Spleen (tissue), 13 donors: Measurements from ENCODE around the gene OR5M10. TPM values are rescaled to one million over a fixed set of nuclear protein-coding genes. Genes with fewer than 3 reads are reported as not detected.
"Not testable (repeated sequence)": the region's sequence is repeated elsewhere in the genome, so short reads cannot be mapped to it uniquely, and the experiment has no call there.

Experiments
- DNase-seq: peaks from one replicate; pipeline ENCODE4 v3.0.0-alpha.2; 2020
- H3K27ac ChIP-seq, 8 donors: fragments of 200-600 bp; sonication (generic) in 7 of 8; 1 replicate in 4 of 8; 2 replicates in 4 of 8; pipeline versions ENCODE4 v1.5.0 to v1.8.0; 2016 to 2021; ENCODE audit warnings: inconsistent platforms in 4 of 8, mild to moderate bottlenecking in 4 of 8, moderate library complexity in 1 of 8
- H3K27me3 ChIP-seq, 7 donors: fragments of 200-600 bp; sonication (generic) in 6 of 7; replicated peaks in 1 of 7; 1 replicate in 4 of 7; 2 replicates in 3 of 7; pipeline versions ENCODE4 v1.5.0 to v1.8.0; 2016 to 2021; ENCODE audit warnings: inconsistent platforms in 3 of 7, mild to moderate bottlenecking in 1 of 7
- H3K36me3 ChIP-seq, 6 donors: fragments of 200-600 bp; sonication (generic) in 5 of 6; 1 replicate in 4 of 6; 2 replicates in 2 of 6; pipeline versions ENCODE4 v1.5.0 to v1.8.0; 2016 to 2021; ENCODE audit warnings: inconsistent platforms in 2 of 6
- H3K4me1 ChIP-seq, 6 donors: fragments of 200-600 bp; sonication (generic) in 5 of 6; 1 replicate in 3 of 6; 2 replicates in 3 of 6; pipeline versions ENCODE4 v1.5.0 to v1.8.0; 2016 to 2021; ENCODE audit warnings: inconsistent platforms in 3 of 6
- H3K4me3 ChIP-seq, 8 donors: fragments of 200-600 bp; sonication (generic) in 7 of 8; 1 replicate in 4 of 8; 2 replicates in 4 of 8; pipeline versions ENCODE4 v1.5.0 to v1.8.0; 2016 to 2021; ENCODE audit warnings: inconsistent platforms in 4 of 8, mild to moderate bottlenecking in 4 of 8, moderate library complexity in 2 of 8
- H3K9me3 ChIP-seq, 8 donors: fragments of 200-600 bp; sonication (generic) in 7 of 8; 1 replicate in 4 of 8; 2 replicates in 4 of 8; pipeline versions ENCODE4 v1.5.0 to v1.8.0; 2016 to 2021; ENCODE audit warnings: inconsistent platforms in 4 of 8
- CTCF ChIP-seq, 11 experiments: fragments of 200-600 bp in 7 of 11; fragments of 450-650 bp in 4 of 11; sonication (generic) in 4 of 11; IDR thresholded peaks in 8 of 11; conservative IDR thresholded peaks in 3 of 11; 1 replicate in 7 of 11; 2 replicates in 4 of 11; pipeline versions ENCODE4 v1.4.0 to v1.8.0; 2016 to 2021; ENCODE audit warnings: antibody characterized with exemption in 11 of 11, inconsistent platforms in 4 of 11, mild to moderate bottlenecking in 1 of 11
- POLR2A ChIP-seq, 3 donors: fragments of 450-650 bp; IDR thresholded peaks; one replicate each; pipeline ENCODE4 v1.5.1; 2017; ENCODE audit warnings: antibody characterized with exemption in 3 of 3, mild to moderate bottlenecking in 1 of 3
- POLR2AphosphoS5 ChIP-seq, 3 donors: sonication (generic); formaldehyde crosslinking; IDR thresholded peaks; one replicate each; pipeline ENCODE4 v1.5.1; 2017; ENCODE audit warnings: antibody characterized with exemption in 3 of 3
- WGBS, 5 donors: extraction: QIAGEN DNeasy Blood & Tissue Kit in 3 of 5; methylation state at CpG; one replicate each; pipeline versions ENCODE4 v1.1.5 to v1.1.7; 2013 to 2018; 5-methylcytosine and 5-hydroxymethylcytosine counted together
- intact Hi-C: fragments of 100-400 bp; cut with DNase I; formaldehyde crosslinking; loops from one replicate; pipeline ENCODE4 v1.15.0; 2023; ENCODE audit warnings: low total_unique reads
- long read RNA-seq, 2 donors: transcript quantifications; one replicate each; lab custom pipeline, GENCODE V29; 2026
- polyA plus RNA-seq, 3 donors: library from polyadenylated mRNA; stranded (reverse); fragments of 200-250 nt; gene quantifications; one replicate each; pipeline ENCODE4 v1.2.1, GENCODE V29; 2013
- total RNA-seq, 7 donors: library from RNA; depleted of rRNA in 3 of 7; stranded (reverse); fragments of >200 nt in 3 of 7; fragmentation: NEBNext Ultra II Directional in 4 of 7; extraction: Animal tissue kit (Norgen Biotek cat#: 25700) in 4 of 7; gene quantifications; one replicate each; pipeline versions ENCODE4 v1.1.0 to v1.2.1, GENCODE V29; 2016 to 2021
- donor health status: healthy with polysubstance abuse.
- donor health status: DM: no; HTN: no; CAD: no; lungs with moderate emphysema.
- donor health status: DM: no; HTN: no; CAD: no.
- donor health status: Bipolar disorder and iron deficiency.
- donor health status: healthy.
- donor health status: DM: no; HTN: no; CAD: no.
- donor health status: DM: yes; HTN: yes; CAD: no.

OR5M10 gene
- total RNA-seq (not detected), polyA plus RNA-seq (not detected)
- long read RNA-seq, donor 1, result 0 reads
- long read RNA-seq, donor 2, result 0 reads

- Histone ChIP-seq H3K4me1 (no peaks in the 10 kb centered on the region), H3K4me3 (no peak within 1 kb of the TSS), H3K27me3 (no peaks in the 10 kb centered on the region), H3K27ac (no peak within 1 kb of the TSS), H3K36me3 (no peaks in the 10 kb centered on the region), H3K9me3 (peaks cover 0 to 11% (median 0%) of the 10 kb centered on the region in 8 donors)
- intact Hi-C loops, result no loop called here
- TF ChIP-seq CTCF (IDR thresholded peaks at IDR 0.05 in 8 of 11, conservative IDR thresholded peaks at IDR 0.05 in 3 of 11) (no peak), POLR2A (IDR thresholded peaks at IDR 0.05) (no peak), POLR2AphosphoS5 (IDR thresholded peaks at IDR 0.05) (no peak)
- 41 to 65% (median 50%) methylated on average over 3 of the region's 3 CpGs for WGBS, 5 donors
- DNase-seq, result no peak
Observed at GRCh38 chr11:56577621-56578020, at the start of gene OR5M10. Gene OR5M10, minus strand, starts transcription at chr11:56577721. Its CDS starts 0 bp downstream, at chr11:56577721.

GRCh38 chr11:56625946-56626345 lies 48.4 kb upstream of the OR5M10 start:
- DNase-seq, result no peak
- Histone ChIP-seq H3K4me3 (no peak overlapping the region), H3K4me1 (no peaks in the 10 kb centered on the region), H3K27ac (no peak overlapping the region), H3K27me3 (no peaks in the 10 kb centered on the region), H3K36me3 (no peaks in the 10 kb centered on the region), H3K9me3 (no peaks in the 10 kb centered on the region)
- intact Hi-C loops, result no loop called here
- 45 to 66% (median 52%) methylated on average over 2 of the region's 2 CpGs for WGBS, 5 donors
- TF ChIP-seq POLR2AphosphoS5 (IDR thresholded peaks at IDR 0.05) (no peak), POLR2A (IDR thresholded peaks at IDR 0.05) (no peak), CTCF (IDR thresholded peaks at IDR 0.05 in 8 of 11, conservative IDR thresholded peaks at IDR 0.05 in 3 of 11) (no peak)

GRCh38 chr11:56624661-56625110 lies 47.2 kb upstream of the OR5M10 start:
- Histone ChIP-seq H3K27me3 (no peaks in the 10 kb centered on the region), H3K9me3 (no peaks in the 10 kb centered on the region), H3K27ac (no peak overlapping the region), H3K36me3 (no peaks in the 10 kb centered on the region), H3K4me3 (no peak overlapping the region), H3K4me1 (no peaks in the 10 kb centered on the region)
- TF ChIP-seq POLR2A (IDR thresholded peaks at IDR 0.05) (no peak), CTCF (IDR thresholded peaks at IDR 0.05 in 8 of 11, conservative IDR thresholded peaks at IDR 0.05 in 3 of 11) (peak in 6 of 11 experiments; percentile 12 to 41 (median 32))
- WGBS, 5 donors, result 4 to 13% (median 8%) methylated on average over 3 of the region's 3 CpGs
- intact Hi-C loops, result no loop called here
- DNase-seq, result no peak

- H3K4me1 ChIP-seq, result no peaks in the 10 kb centered on the region
Observed at GRCh38 chr11:56611174-56611573, 33.7 kb upstream of the OR5M10 start.

GRCh38 chr11:56592088-56592717 lies 14.7 kb upstream of the OR5M10 start:
- H3K27ac ChIP-seq, intact Hi-C loops, H3K27me3 ChIP-seq, H3K4me3 ChIP-seq, DNase-seq, H3K36me3 ChIP-seq, H3K4me1 ChIP-seq: not testable (repeated sequence)
- 91 to 96% (median 94%) methylated on average over 16 to 20 of the region's 20 CpGs for WGBS, 5 donors
- peaks cover 0 to 36% (median 14%) of the 10 kb centered on the region in 8 donors for H3K9me3 ChIP-seq

More at GRCh38 chr11:56611174-56611573, 33.7 kb upstream of the OR5M10 start:
- H3K27me3 ChIP-seq, result no peaks in the 10 kb centered on the region
- intact Hi-C loops, result no loop called here
- 74 to 91% (median 79%) methylated on average over 1 of the region's 1 CpG for WGBS, 5 donors
- DNase-seq, result no peak
- H3K4me3 ChIP-seq, result no peak overlapping the region
- TF ChIP-seq POLR2AphosphoS5 (IDR thresholded peaks at IDR 0.05) (no peak), CTCF (IDR thresholded peaks at IDR 0.05 in 8 of 11, conservative IDR thresholded peaks at IDR 0.05 in 3 of 11) (no peak), POLR2A (IDR thresholded peaks at IDR 0.05) (no peak)
- H3K36me3 ChIP-seq, result no peaks in the 10 kb centered on the region
- no peak overlapping the region for H3K27ac ChIP-seq
- H3K9me3 ChIP-seq, result no peaks in the 10 kb centered on the region
